Upper lobe of right lung (tissue), 1 donor: ENCODE data around the gene MON2. TPM values are rescaled to one million over a fixed set of nuclear protein-coding genes. Genes with fewer than 3 reads are reported as not detected.

Experiments
- ATAC-seq: fragments of 200-7000 bp; cut with Tn5 transposase; one replicate; pipeline ENCODE4 v1.9.1; 2020; ENCODE audit warnings: mild to moderate bottlenecking, moderate library complexity
- DNase-seq: peaks from one replicate; pipeline ENCODE4 v3.0.0-alpha.2; 2020
- H3K27ac ChIP-seq: fragments of 200-600 bp; one replicate; pipeline ENCODE4 v1.8.0; 2022
- H3K27me3 ChIP-seq: fragments of 200-600 bp; one replicate; pipeline ENCODE4 v1.8.0; 2022; ENCODE audit warnings: mild to moderate bottlenecking
- H3K36me3 ChIP-seq: fragments of 200-600 bp; one replicate; pipeline ENCODE4 v1.8.0; 2022
- H3K4me1 ChIP-seq: fragments of 200-600 bp; one replicate; pipeline ENCODE4 v1.8.0; 2022
- H3K4me3 ChIP-seq: fragments of 200-600 bp; one replicate; pipeline ENCODE4 v1.8.0; 2022; ENCODE audit warnings: mild to moderate bottlenecking
- H3K9me3 ChIP-seq: fragments of 200-600 bp; one replicate; pipeline ENCODE4 v1.8.0; 2022
- intact Hi-C: fragments of 100-400 bp; cut with DNase I; formaldehyde crosslinking; loops from one replicate; pipeline ENCODE4 v1.11.0; 2022
- total RNA-seq: library from RNA; stranded (reverse); fragmentation: NEBNext Ultra II Directional; extraction: Animal tissue kit (Norgen Biotek cat#: 25700); gene quantifications from one replicate; pipeline ENCODE4 v1.2.1, GENCODE V29; 2021
- TF ChIP-seq, protein P1 (sequence below): fragments of 200-600 bp; IDR thresholded peaks from one replicate; pipeline ENCODE4 v1.8.0; 2022; ENCODE audit warnings: antibody characterized with exemption
- donor health status: DM: no; HTN: yes; CAD: no; lungs with severe emphysema.

The MON2 gene
- total RNA-seq, 1 donor from 2014 or later = 58.2 TPM

DNA sequence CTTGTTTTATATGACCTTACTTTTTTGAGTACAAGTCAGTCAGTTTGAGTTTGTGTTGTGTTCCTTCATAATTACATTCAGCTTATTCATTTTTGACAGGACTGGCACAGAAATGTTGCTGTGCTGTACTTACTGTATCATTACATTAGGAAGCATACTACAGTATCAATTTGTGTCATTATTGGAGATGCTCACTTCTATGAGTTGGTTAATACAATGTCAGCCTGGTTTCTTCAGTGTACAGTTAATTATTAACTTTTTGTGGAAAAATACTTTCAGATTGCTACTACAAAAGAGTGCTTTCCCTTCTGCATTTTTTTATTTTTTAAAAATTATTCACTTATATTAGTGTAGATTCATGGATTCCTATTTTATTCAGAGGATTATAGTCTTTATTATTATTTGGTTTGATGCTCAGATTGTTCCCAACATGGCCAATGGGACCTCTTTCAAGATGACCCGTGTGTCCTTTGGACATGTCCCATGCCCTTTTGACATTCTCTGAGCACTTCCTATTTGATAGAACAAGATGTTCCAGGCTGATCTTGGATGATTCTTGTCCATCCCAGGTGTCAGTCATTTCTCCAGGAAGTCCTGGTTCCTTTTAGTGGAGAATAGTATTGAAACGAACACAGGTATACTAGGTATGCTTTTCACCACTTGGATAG, 66.6 kb downstream of the MON2 start:
- no peaks in the 10 kb centered on the region for H3K9me3 ChIP-seq
- ATAC-seq (no peak), DNase-seq (no peak)
- TF ChIP-seq, protein P1, sequence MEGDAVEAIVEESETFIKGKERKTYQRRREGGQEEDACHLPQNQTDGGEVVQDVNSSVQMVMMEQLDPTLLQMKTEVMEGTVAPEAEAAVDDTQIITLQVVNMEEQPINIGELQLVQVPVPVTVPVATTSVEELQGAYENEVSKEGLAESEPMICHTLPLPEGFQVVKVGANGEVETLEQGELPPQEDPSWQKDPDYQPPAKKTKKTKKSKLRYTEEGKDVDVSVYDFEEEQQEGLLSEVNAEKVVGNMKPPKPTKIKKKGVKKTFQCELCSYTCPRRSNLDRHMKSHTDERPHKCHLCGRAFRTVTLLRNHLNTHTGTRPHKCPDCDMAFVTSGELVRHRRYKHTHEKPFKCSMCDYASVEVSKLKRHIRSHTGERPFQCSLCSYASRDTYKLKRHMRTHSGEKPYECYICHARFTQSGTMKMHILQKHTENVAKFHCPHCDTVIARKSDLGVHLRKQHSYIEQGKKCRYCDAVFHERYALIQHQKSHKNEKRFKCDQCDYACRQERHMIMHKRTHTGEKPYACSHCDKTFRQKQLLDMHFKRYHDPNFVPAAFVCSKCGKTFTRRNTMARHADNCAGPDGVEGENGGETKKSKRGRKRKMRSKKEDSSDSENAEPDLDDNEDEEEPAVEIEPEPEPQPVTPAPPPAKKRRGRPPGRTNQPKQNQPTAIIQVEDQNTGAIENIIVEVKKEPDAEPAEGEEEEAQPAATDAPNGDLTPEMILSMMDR = no peak
- peaks cover 42% of the 10 kb centered on the region for H3K36me3 ChIP-seq
- no peaks in the 10 kb centered on the region for H3K4me1 ChIP-seq
- intact Hi-C loops = no loop called here
- no peak overlapping the region for H3K4me3 ChIP-seq
- no peak overlapping the region for H3K27ac ChIP-seq
- no peaks in the 10 kb centered on the region for H3K27me3 ChIP-seq

DNA sequence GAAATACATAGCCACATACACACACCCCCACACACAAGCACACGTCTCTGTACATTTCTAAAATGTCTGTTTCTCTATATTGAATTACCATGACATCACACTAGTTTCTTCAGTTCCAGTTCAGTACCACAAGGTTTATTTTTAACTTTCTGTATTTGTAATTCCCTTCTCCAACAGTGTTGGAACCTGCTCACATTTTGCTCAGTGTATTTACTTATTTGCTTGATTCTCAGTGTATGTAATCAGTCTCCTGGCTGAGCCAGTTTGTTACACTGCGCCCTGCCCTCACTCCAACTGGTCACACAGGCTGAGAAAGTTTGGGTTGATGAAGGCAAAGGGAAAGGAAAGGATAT, 67.1 kb downstream of the MON2 start:
- ATAC-seq (peak; percentile 31), DNase-seq (no peak)
- no peak overlapping the region for H3K4me3 ChIP-seq
- intact Hi-C loops = no loop called here
- no peaks in the 10 kb centered on the region for H3K4me1 ChIP-seq
- H3K9me3 ChIP-seq = no peaks in the 10 kb centered on the region
- TF ChIP-seq, protein P1 = no peak
- peaks cover 47% of the 10 kb centered on the region for H3K36me3 ChIP-seq
- no peaks in the 10 kb centered on the region for H3K27me3 ChIP-seq
- H3K27ac ChIP-seq = no peak overlapping the region

DNA sequence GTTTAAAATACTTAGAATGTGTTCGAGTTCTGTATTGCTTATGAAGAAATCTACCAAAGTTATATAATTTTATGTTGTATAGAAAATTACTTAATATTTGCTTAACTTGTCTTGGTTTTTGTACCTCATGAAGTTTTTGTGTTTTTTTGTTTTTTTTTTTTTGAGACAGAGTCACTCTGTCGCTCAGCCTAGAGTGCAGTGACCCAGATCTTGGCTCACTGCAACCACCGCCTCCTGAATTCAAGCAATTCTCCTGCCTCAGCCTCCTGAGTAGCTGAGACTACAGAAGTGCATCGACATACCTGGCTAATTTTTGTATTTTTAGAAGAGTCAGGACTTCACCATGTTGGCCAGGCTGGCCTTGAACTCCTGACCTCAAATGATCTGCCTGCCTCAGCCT, 69.9 kb downstream of the MON2 start:
- ATAC-seq (no peak), DNase-seq (no peak)
- H3K9me3 ChIP-seq = no peaks in the 10 kb centered on the region
- no peak overlapping the region for H3K4me3 ChIP-seq
- TF ChIP-seq, protein P1 = no peak
- intact Hi-C loops = no loop called here
- peaks cover 48% of the 10 kb centered on the region for H3K36me3 ChIP-seq
- H3K4me1 ChIP-seq = no peaks in the 10 kb centered on the region
- no peaks in the 10 kb centered on the region for H3K27me3 ChIP-seq
- no peak overlapping the region for H3K27ac ChIP-seq

DNA sequence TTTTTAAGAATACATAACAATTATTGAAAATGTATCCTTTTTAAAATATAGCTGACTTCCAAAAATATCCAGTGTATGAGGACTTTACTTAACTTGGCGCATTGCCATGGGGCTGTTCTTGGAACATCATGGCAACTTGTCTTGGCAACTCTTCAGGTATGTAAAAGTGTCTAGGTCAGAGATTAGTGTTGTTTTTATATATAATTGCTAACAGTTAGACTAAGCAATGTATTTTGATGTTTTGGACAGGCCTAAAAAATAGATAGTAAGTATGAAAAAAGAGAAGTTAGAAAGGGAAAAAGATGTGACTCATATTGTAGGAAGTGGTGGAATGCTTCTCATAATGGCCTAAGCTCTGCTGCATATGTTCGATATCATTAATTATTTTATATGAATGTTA, 70.9 kb downstream of the MON2 start:
- TF ChIP-seq, protein P1 = no peak
- ATAC-seq = no peak

GRCh38 chr12:62540354-62540753, 73.7 kb downstream of the MON2 start:
- intact Hi-C loops = no loop called here
- Histone ChIP-seq H3K27ac (no peak overlapping the region), H3K4me1 (no peaks in the 10 kb centered on the region), H3K9me3 (no peaks in the 10 kb centered on the region), H3K4me3 (no peak overlapping the region), H3K36me3 (peaks cover 61% of the 10 kb centered on the region), H3K27me3 (no peaks in the 10 kb centered on the region)
- TF ChIP-seq, protein P1 = no peak
- ATAC-seq (no peak), DNase-seq (no peak)

More for the DNA sequence above, 70.9 kb downstream of the MON2 start:
- Histone ChIP-seq H3K36me3 (peaks cover 46% of the 10 kb centered on the region), H3K27ac (no peak overlapping the region), H3K9me3 (no peaks in the 10 kb centered on the region), H3K4me3 (no peak overlapping the region), H3K4me1 (no peaks in the 10 kb centered on the region), H3K27me3 (no peaks in the 10 kb centered on the region)
- intact Hi-C loops = no loop called here
- no peak for DNase-seq

- intact Hi-C loops = no loop called here
- ATAC-seq = no peak
These were observed 76.2 kb downstream of the MON2 start for GRCh38 chr12:62542814-62543213.

More at GRCh38 chr12:62542814-62543213, 76.2 kb downstream of the MON2 start:
- Histone ChIP-seq H3K4me1 (no peaks in the 10 kb centered on the region), H3K4me3 (no peak overlapping the region), H3K36me3 (peaks cover 68% of the 10 kb centered on the region), H3K27ac (no peak overlapping the region), H3K9me3 (no peaks in the 10 kb centered on the region), H3K27me3 (no peaks in the 10 kb centered on the region)
- DNase-seq = no peak
- TF ChIP-seq, protein P1 = no peak
